ENCODE results near the gene GSKIP. TPM values are rescaled to one million over a fixed set of nuclear protein-coding genes. Genes with fewer than 3 reads are reported as not detected.

Gene GSKIP
- total RNA-seq, 4 donors from 2014 or later, result 11.0 to 58.3 (median 23.0) TPM

GRCh38 chr14:96376093-96376492 lies 12.8 kb downstream of the GSKIP start:
- Histone ChIP-seq H3K36me3 (no peaks in the 10 kb centered on the region), H3K27ac (no peak overlapping the region), H3K27me3 (no peaks in the 10 kb centered on the region), H3K4me1 (no peaks in the 10 kb centered on the region), H3K4me3 (no peak overlapping the region), H3K9me3 (no peaks in the 10 kb centered on the region)
- no peak for TF ChIP-seq POLR2AphosphoS5 (IDR thresholded peaks at IDR 0.05)
- no peak for TF ChIP-seq CTCF (IDR thresholded peaks at IDR 0.05)
- TF ChIP-seq POLR2A (IDR thresholded peaks at IDR 0.05), result no peak
- no peak for TF ChIP-seq EP300 (IDR thresholded peaks at IDR 0.05)
- 80 to 91% methylated on average over 3 of the region's 3 CpGs for WGBS, 2 donors (ENCODE audit: low coverage in 1 of 2)
- ATAC-seq, result no peak

GRCh38 chr14:96380735-96381134 lies 17.4 kb downstream of the GSKIP start:
- Histone ChIP-seq H3K27ac (no peak overlapping the region), H3K4me1 (no peaks in the 10 kb centered on the region), H3K4me3 (no peak overlapping the region), H3K27me3 (no peaks in the 10 kb centered on the region), H3K36me3 (peaks cover 0 to 29% of the 10 kb centered on the region in 2 donors), H3K9me3 (no peaks in the 10 kb centered on the region)
- no peak for TF ChIP-seq POLR2A (IDR thresholded peaks at IDR 0.05)
- no peak for TF ChIP-seq POLR2AphosphoS5 (IDR thresholded peaks at IDR 0.05)
- TF ChIP-seq CTCF (IDR thresholded peaks at IDR 0.05), result no peak
- TF ChIP-seq EP300 (IDR thresholded peaks at IDR 0.05), result no peak
- no peak for ATAC-seq
- WGBS, 2 donors (ENCODE audit: low coverage in 1 of 2), result 96 to 100% methylated on average over 2 to 3 of the region's 3 CpGs

- TF ChIP-seq EP300 (IDR thresholded peaks at IDR 0.05) (no peak), POLR2AphosphoS5 (IDR thresholded peaks at IDR 0.05) (no peak), POLR2A (IDR thresholded peaks at IDR 0.05) (no peak), CTCF (IDR thresholded peaks at IDR 0.05) (no peak)
- no peak overlapping the region for H3K27ac ChIP-seq
- 71 to 84% methylated on average over 2 of the region's 2 CpGs for WGBS, 2 donors (ENCODE audit: low coverage in 1 of 2)
- H3K27me3 ChIP-seq, result no peaks in the 10 kb centered on the region
- H3K4me3 ChIP-seq, result no peak overlapping the region
- no peaks in the 10 kb centered on the region for H3K9me3 ChIP-seq
- H3K4me1 ChIP-seq, result no peaks in the 10 kb centered on the region
- H3K36me3 ChIP-seq, result peaks cover 0 to 39% of the 10 kb centered on the region in 2 donors
- ATAC-seq, result no peak
These were observed 20.1 kb downstream of the GSKIP start for GRCh38 chr14:96383445-96383844.

GRCh38 chr14:96384053-96384452 lies 20.7 kb downstream of the GSKIP start:
- Histone ChIP-seq H3K27ac (no peak overlapping the region), H3K9me3 (no peaks in the 10 kb centered on the region), H3K36me3 (peaks cover 0 to 39% of the 10 kb centered on the region in 2 donors), H3K4me1 (no peaks in the 10 kb centered on the region), H3K4me3 (no peak overlapping the region), H3K27me3 (no peaks in the 10 kb centered on the region)
- ATAC-seq, result no peak
- no peak for TF ChIP-seq POLR2A (IDR thresholded peaks at IDR 0.05)
- WGBS, 2 donors (ENCODE audit: low coverage in 1 of 2), result 60 to 73% methylated on average over 1 of the region's 1 CpG

GRCh38 chr14:96384740-96385139 lies 21.4 kb downstream of the GSKIP start:
- no peaks in the 10 kb centered on the region for H3K4me1 ChIP-seq
- H3K9me3 ChIP-seq, result no peaks in the 10 kb centered on the region
- H3K4me3 ChIP-seq, result no peak overlapping the region
- H3K27me3 ChIP-seq, result no peaks in the 10 kb centered on the region
- ATAC-seq, result no peak
- 75 to 100% methylated on average over 1 of the region's 1 CpG for WGBS, 2 donors (ENCODE audit: low coverage in 1 of 2)
- H3K36me3 ChIP-seq, result peaks cover 0 to 39% of the 10 kb centered on the region in 2 donors
- H3K27ac ChIP-seq, result no peak overlapping the region
- TF ChIP-seq POLR2AphosphoS5 (IDR thresholded peaks at IDR 0.05), result no peak
- TF ChIP-seq EP300 (IDR thresholded peaks at IDR 0.05), result no peak
- no peak for TF ChIP-seq POLR2A (IDR thresholded peaks at IDR 0.05)
- no peak for TF ChIP-seq CTCF (IDR thresholded peaks at IDR 0.05)
